Natural killer cell treated with Interleukin-12 subunit alpha and Interleukin-12 subunit beta and Interleukin-15 and Interleukin-18, amount 100 ng/mL, for 72 hours (primary cell): ENCODE measurements around the gene PTAR1. TPM values are rescaled to one million over a fixed set of nuclear protein-coding genes. Genes with fewer than 3 reads are reported as not detected.
"Not testable (repeated sequence)": the region's sequence is repeated elsewhere in the genome, so short reads cannot be mapped to it uniquely, and the experiment has no call there.

ENCODE experiments used
- ATAC-seq, 2 donors: fragments of 150-1000 bp; cut with Tn5 transposase in 1 of 2; sonication (Bioruptor Pico), chemical (Tn5 transposase) in 1 of 2; 2 replicates each; pipeline ENCODE4 v1.10.0; 2021
- DNase-seq: peaks from one replicate; pipeline ENCODE4 v3.0.0; 2022; ENCODE audit warnings: low spot score
- H3K27ac Mint-ChIP-seq, 2 donors: 1 replicate in 1 of 2; 2 replicates in 1 of 2; pipeline ENCODE4 v1.8.0; 2022; ENCODE audit warnings: mixed read lengths in 2 of 2, mild to moderate bottlenecking in 1 of 2, moderate library complexity in 1 of 2
- H3K27me3 Mint-ChIP-seq, 2 donors: 1 replicate in 1 of 2; 2 replicates in 1 of 2; pipeline ENCODE4 v1.8.0; 2022; ENCODE audit warnings: mixed read lengths in 2 of 2
- H3K36me3 Mint-ChIP-seq: one replicate; pipeline ENCODE4 v1.8.0; 2022; ENCODE audit warnings: mixed read lengths
- H3K4me1 Mint-ChIP-seq, 2 donors: 1 replicate in 1 of 2; 2 replicates in 1 of 2; pipeline ENCODE4 v1.8.0; 2022; ENCODE audit warnings: low read depth in 2 of 2, mixed read lengths in 2 of 2, mild to moderate bottlenecking in 1 of 2
- H3K4me3 Mint-ChIP-seq: one replicate; pipeline ENCODE4 v1.8.0; 2022; ENCODE audit warnings: mixed read lengths
- H3K9me3 Mint-ChIP-seq: 2 replicates; pipeline ENCODE4 v1.8.0; 2022; ENCODE audit warnings: mixed read lengths
- total RNA-seq, 2 donors: library from RNA; stranded (reverse); gene quantifications; one replicate each; pipeline ENCODE4 v1.2.3, GENCODE V29; 2022

Gene PTAR1
- total RNA-seq, 2 donors from 2014 or later: 34.8 to 52.1 TPM

GRCh38 chr9:69768101-69768500 is 8.3 kb upstream of the PTAR1 start:
- H3K36me3 Mint-ChIP-seq: no peaks in the 10 kb centered on the region

GRCh38 chr9:69763862-69764261 is 4.1 kb upstream of the PTAR1 start:
- not testable (repeated sequence) for H3K36me3 Mint-ChIP-seq, H3K4me1 Mint-ChIP-seq, H3K9me3 Mint-ChIP-seq, ATAC-seq, H3K27ac Mint-ChIP-seq, H3K27me3 Mint-ChIP-seq, H3K4me3 Mint-ChIP-seq, DNase-seq

More at GRCh38 chr9:69768101-69768500, 8.3 kb upstream of the PTAR1 start:
- no peaks in the 10 kb centered on the region for H3K4me1 Mint-ChIP-seq
- no peak for DNase-seq
- H3K4me3 Mint-ChIP-seq: no peak overlapping the region
- ATAC-seq: no peak
- peaks cover 5 to 6% of the 10 kb centered on the region in 2 donors for H3K27me3 Mint-ChIP-seq
- no peak overlapping the region for H3K27ac Mint-ChIP-seq
- H3K9me3 Mint-ChIP-seq: no peaks in the 10 kb centered on the region

- Mint-ChIP-seq H3K4me1 (peaks cover 8 to 9% of the 10 kb centered on the region in 2 donors), H3K27ac (no peak overlapping the region), H3K36me3 (peaks cover 5% of the 10 kb centered on the region), H3K9me3 (no peaks in the 10 kb centered on the region), H3K27me3 (no peaks in the 10 kb centered on the region), H3K4me3 (no peak overlapping the region)
- ATAC-seq (no peak), DNase-seq (no peak)
Measured at GRCh38 chr9:69762527-69762926, 2.7 kb upstream of the PTAR1 start.

- Mint-ChIP-seq H3K9me3 (no peaks in the 10 kb centered on the region), H3K27me3 (no peaks in the 10 kb centered on the region), H3K4me1 (peaks cover 15 to 21% of the 10 kb centered on the region in 2 donors), H3K27ac (peak overlapping the region; percentile 82 to 94), H3K4me3 (peak overlapping the region; percentile 98), H3K36me3 (peaks cover 5% of the 10 kb centered on the region)
- no peak for DNase-seq
- peak in 1 of 2 donors; percentile 2 for ATAC-seq
Measured at GRCh38 chr9:69760278-69760610, 433 bp upstream of the PTAR1 start.

GRCh38 chr9:69759021-69759420 is 790 bp downstream of the PTAR1 start:
- Mint-ChIP-seq H3K27me3 (no peaks in the 10 kb centered on the region), H3K4me1 (peaks cover 15 to 21% of the 10 kb centered on the region in 2 donors), H3K36me3 (peaks cover 5% of the 10 kb centered on the region), H3K4me3 (peak overlapping the region; percentile 98), H3K27ac (peak overlapping the region; percentile 94 to 98), H3K9me3 (no peaks in the 10 kb centered on the region)
- DNase-seq: no peak
- ATAC-seq: no peak

GRCh38 chr9:69757996-69758675 is 1.7 kb downstream of the PTAR1 start:
- no peak for DNase-seq
- H3K9me3 Mint-ChIP-seq: no peaks in the 10 kb centered on the region
- H3K4me1 Mint-ChIP-seq: peaks cover 21 to 28% of the 10 kb centered on the region in 2 donors
- peak overlapping the region; percentile 29 to 98 for H3K27ac Mint-ChIP-seq
- peak overlapping the region; percentile 98 for H3K4me3 Mint-ChIP-seq
- peaks cover 5% of the 10 kb centered on the region for H3K36me3 Mint-ChIP-seq
- ATAC-seq: no peak
- no peaks in the 10 kb centered on the region for H3K27me3 Mint-ChIP-seq

GRCh38 chr9:69755205-69755604 is 4.6 kb downstream of the PTAR1 start:
- Mint-ChIP-seq H3K9me3 (no peaks in the 10 kb centered on the region), H3K27ac (no peak overlapping the region), H3K27me3 (no peaks in the 10 kb centered on the region), H3K36me3 (peaks cover 5% of the 10 kb centered on the region), H3K4me1 (peaks cover 21 to 28% of the 10 kb centered on the region in 2 donors), H3K4me3 (no peak overlapping the region)
- DNase-seq: no peak
- ATAC-seq: no peak

- H3K4me1 Mint-ChIP-seq: peaks cover 21 to 28% of the 10 kb centered on the region in 2 donors
- no peak overlapping the region for H3K4me3 Mint-ChIP-seq
- ATAC-seq: no peak
- no peaks in the 10 kb centered on the region for H3K27me3 Mint-ChIP-seq
- no peak for DNase-seq
- H3K9me3 Mint-ChIP-seq: no peaks in the 10 kb centered on the region
- H3K36me3 Mint-ChIP-seq: peaks cover under 1% of the 10 kb centered on the region
- H3K27ac Mint-ChIP-seq: no peak overlapping the region
Measured at GRCh38 chr9:69753830-69754229, 6.0 kb downstream of the PTAR1 start.

GRCh38 chr9:69750085-69750484 is 9.7 kb downstream of the PTAR1 start:
- Mint-ChIP-seq H3K27me3 (no peaks in the 10 kb centered on the region), H3K36me3 (peaks cover 18% of the 10 kb centered on the region), H3K4me1 (peaks cover 28 to 30% of the 10 kb centered on the region in 2 donors), H3K4me3 (no peak overlapping the region), H3K27ac (no peak overlapping the region), H3K9me3 (no peaks in the 10 kb centered on the region)
- DNase-seq (no peak), ATAC-seq (no peak)

- DNase-seq: no peak
- no peak for ATAC-seq
- no peak overlapping the region for H3K4me3 Mint-ChIP-seq
- no peak overlapping the region for H3K27ac Mint-ChIP-seq
- H3K36me3 Mint-ChIP-seq: peaks cover 18% of the 10 kb centered on the region
- peaks cover 25 to 27% of the 10 kb centered on the region in 2 donors for H3K4me1 Mint-ChIP-seq
- H3K27me3 Mint-ChIP-seq: no peaks in the 10 kb centered on the region
- no peaks in the 10 kb centered on the region for H3K9me3 Mint-ChIP-seq
Measured at GRCh38 chr9:69748304-69748703, 11.5 kb downstream of the PTAR1 start.

GRCh38 chr9:69746859-69747560 is 12.8 kb downstream of the PTAR1 start:
- peaks cover 25 to 27% of the 10 kb centered on the region in 2 donors for H3K4me1 Mint-ChIP-seq
- no peak overlapping the region for H3K4me3 Mint-ChIP-seq
- H3K9me3 Mint-ChIP-seq: no peaks in the 10 kb centered on the region
- no peak for DNase-seq
- peaks cover 18% of the 10 kb centered on the region for H3K36me3 Mint-ChIP-seq
- ATAC-seq: no peak
- peak overlapping the region; percentile 10 to 48 for H3K27ac Mint-ChIP-seq
- H3K27me3 Mint-ChIP-seq: no peaks in the 10 kb centered on the region

GRCh38 chr9:69745716-69746437 is 13.9 kb downstream of the PTAR1 start:
- Mint-ChIP-seq H3K36me3 (peaks cover 18% of the 10 kb centered on the region), H3K9me3 (no peaks in the 10 kb centered on the region), H3K4me1 (peaks cover 25 to 27% of the 10 kb centered on the region in 2 donors), H3K4me3 (no peak overlapping the region), H3K27ac (peak overlapping the region; percentile 10 to 33), H3K27me3 (no peaks in the 10 kb centered on the region)
- DNase-seq: no peak
- ATAC-seq: no peak

GRCh38 chr9:69744688-69745380 is 15.0 kb downstream of the PTAR1 start:
- no peak for DNase-seq
- Mint-ChIP-seq H3K4me3 (no peak overlapping the region), H3K36me3 (peaks cover 18% of the 10 kb centered on the region), H3K27ac (peak overlapping the region in 1 of 2 donors; percentile 33), H3K9me3 (no peaks in the 10 kb centered on the region), H3K4me1 (peaks cover 21 to 27% of the 10 kb centered on the region in 2 donors), H3K27me3 (no peaks in the 10 kb centered on the region)
- no peak for ATAC-seq
